Stimulated activated CD8-positive, alpha-beta memory T cell treated with anti-CD3 and anti-CD28 coated beads, Interleukin-4, amount 100 ng/mL, for 24 hours (primary cell): Measurements from ENCODE around the gene RXFP3.
"Not testable (repeated sequence)": the region's sequence is repeated elsewhere in the genome, so short reads cannot be mapped to it uniquely, and the experiment has no call there.

ENCODE experiments used
- DNase-seq: peaks from one replicate; pipeline ENCODE4 v3.0.0-alpha.2; 2020; ENCODE audit warnings: low read depth

The RXFP3 gene

GRCh38 chr5:33934176-33934575 lies 2.0 kb upstream of the RXFP3 start:
- no peak for DNase-seq

DNA sequence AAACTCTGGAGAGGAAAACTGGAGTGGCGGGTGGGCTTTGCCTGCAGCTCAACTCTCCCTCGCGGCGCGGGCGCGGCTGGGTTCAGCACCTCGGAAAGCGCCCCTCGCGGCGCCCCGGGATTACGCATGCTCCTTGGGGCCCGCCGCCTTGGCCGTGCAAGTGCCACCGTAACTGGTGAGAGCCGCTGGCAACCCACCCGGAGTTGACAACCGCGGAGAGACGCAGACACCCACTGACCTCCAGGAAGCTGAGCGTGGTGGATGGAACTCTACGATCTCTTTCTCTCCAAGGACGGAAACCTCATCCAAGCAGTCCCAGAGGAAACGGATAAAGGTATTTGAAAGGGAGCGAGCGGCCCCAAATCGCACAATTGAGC lies 194 bp upstream of the RXFP3 start:
- DNase-seq = peak; percentile 18

GRCh38 chr5:33937017-33937706 lies 976 bp downstream of the RXFP3 start:
- no peak for DNase-seq

- DNase-seq = no peak
Measured at GRCh38 chr5:33937707-33938506, 1.7 kb downstream of the RXFP3 start.

GRCh38 chr5:33938507-33938796 lies 2.3 kb downstream of the RXFP3 start:
- DNase-seq = no peak

DNA sequence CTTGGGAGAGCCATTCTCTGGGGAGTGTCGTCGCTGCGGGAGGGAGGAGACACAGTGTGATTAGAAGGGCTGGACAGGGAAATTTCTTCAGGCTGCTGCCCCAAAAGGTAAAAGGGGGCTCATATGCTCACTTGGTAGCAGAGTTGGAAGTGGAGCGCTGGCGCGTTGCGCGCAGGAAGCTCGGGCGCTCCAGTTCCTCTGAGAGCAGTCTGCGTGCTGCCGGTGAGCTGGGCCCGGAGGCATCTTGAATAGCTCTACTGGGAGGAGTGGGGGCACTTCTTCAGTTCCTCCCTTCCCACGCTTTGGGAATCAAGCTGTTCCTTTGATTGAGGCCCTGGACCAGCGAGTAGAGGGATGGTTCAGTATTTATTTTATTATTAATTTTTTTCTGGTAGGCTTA lies 2.7 kb downstream of the RXFP3 start:
- no peak for DNase-seq

GRCh38 chr5:33939556-33940262 lies 3.5 kb downstream of the RXFP3 start:
- no peak for DNase-seq

DNA sequence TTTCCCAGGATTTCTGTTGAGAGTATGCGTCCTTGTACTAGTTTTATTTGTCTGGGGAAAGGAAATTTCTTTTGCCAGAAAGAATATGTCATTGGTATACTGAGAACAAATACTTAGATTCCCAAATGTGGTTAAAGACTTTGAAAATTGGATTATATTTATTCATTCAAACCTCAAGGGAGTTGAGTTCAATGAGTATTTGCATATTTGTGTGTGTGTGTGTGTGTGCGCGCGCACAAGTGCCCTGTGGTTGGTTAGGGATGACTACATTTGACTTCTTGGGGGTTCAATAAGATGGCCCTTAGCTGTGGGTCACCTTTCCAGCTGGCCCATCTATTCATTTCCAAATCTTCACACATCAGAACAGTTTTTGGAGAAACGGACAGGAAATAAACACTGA lies 4.9 kb downstream of the RXFP3 start:
- no peak for DNase-seq

DNA sequence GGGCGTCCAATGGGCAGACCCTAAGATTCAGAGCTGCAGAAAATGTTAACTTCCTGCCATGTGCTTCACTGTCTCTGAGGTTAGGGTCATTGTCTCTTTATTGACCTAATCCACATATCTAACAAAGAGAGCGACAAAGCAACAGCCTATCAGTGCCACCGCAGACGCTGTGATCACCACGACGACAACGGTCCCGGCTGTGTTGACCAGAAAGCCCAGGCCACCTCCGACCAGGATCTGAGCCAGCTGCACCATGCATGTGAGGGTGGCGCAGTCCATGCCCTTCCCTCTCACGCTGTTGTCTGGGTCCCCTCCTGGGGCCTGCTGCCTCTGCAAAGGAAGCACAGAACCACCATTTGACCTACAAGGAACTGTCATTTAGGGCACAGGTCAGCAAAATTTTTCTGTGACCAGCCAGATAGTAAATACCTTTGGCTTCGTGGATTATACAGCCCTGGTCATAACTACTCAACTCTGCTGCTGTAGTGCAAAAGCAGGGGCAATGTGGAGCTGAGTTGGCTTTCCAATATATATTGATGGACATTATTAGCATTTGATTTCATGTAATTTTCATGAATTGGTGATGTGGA lies 8.5 kb downstream of the RXFP3 start:
- DNase-seq = no peak

- DNase-seq = not testable (repeated sequence)
Measured at GRCh38 chr5:33952175-33952574, 16.0 kb downstream of the RXFP3 start.

DNA sequence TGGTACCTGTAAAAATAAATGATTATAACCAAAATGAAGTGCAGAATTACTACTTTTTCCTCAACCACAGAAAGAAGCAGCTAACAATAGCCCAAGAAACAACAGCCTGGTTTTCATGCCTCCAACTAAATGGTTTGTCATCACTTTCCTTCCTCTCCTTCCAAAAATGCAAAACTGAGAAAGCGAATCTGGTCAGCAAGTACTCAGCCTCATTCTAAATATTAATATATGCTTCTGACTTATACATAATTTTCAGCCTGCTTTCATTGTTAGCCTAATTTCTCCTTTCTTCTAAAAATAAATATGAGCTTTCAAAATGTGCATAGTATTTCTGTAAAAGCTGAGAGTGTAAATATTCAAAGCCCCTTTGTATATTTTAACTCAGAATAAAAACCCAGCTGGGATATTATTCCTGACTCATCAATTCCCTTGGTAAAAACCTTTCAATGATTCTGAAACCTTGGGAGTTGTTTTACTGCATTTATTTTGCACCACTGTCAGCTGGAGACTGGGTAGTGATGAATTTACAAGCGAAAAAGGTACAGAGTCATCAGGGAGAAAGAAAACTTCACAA lies 21.5 kb downstream of the RXFP3 start:
- DNase-seq = no peak

DNA sequence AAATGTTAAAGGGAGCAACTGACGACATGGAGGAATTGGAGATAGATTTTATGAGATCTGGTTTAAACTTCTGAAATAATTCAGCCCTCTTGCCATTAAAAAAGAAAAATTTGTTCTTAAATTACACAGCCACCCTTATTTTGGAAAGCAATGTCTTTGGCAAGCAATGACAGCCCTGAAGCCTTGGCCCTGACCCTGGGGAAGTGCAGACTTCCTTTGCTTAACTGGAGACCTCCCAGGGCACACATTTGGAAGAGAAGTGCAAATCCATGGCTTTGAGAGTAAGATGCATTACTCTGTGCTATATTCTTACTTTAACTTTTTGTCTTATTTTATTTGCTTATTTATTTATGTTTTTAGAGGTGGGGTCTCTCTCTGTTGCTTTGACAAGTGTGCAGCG lies 22.0 kb downstream of the RXFP3 start:
- DNase-seq = no peak

DNA sequence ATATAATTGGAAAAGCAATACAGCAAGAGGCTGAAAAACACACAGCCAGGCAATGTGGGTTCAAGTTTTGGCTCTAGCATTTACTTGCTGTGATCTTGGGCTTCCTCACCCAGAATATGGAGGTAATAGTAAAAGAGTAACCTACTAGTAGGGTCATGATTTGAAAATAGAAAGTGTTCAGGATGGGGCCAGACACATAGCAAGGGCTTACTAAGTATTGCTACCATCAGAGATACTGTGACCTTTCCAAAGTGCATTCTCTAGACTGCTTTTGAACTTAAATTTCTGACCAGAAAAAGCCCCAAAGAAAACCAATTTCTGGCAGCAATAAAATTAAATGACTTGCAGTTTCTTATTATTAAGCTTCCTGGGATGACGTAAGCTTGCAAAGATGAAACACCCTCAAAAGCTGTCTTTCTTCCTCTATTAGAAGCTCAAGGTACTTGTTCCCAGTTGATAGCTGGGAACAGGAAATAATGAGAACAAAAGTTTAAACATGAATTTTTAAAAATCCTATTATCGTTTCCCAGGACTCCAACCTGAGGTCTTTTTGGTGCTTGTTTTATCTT lies 28.0 kb downstream of the RXFP3 start:
- DNase-seq = no peak

DNA sequence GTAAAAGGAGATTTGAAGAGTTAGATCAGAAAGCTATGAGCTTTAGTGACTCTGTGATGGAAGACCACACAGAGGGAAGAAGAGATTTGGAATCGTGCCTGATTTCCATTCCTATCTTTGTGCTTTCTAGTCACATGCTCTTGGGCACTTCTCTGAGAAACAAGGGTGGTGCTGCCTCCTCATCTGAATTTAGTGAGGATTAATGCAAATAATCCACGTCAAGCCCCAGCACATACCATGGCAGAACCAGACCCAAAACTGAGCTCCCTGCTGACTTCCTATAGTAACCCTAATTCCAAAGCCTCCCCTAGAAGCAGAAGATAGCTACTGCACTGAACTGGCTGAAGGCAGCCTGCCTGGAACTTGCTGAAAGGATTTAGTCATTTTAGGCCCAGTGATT lies 30.6 kb downstream of the RXFP3 start:
- no peak for DNase-seq

DNA sequence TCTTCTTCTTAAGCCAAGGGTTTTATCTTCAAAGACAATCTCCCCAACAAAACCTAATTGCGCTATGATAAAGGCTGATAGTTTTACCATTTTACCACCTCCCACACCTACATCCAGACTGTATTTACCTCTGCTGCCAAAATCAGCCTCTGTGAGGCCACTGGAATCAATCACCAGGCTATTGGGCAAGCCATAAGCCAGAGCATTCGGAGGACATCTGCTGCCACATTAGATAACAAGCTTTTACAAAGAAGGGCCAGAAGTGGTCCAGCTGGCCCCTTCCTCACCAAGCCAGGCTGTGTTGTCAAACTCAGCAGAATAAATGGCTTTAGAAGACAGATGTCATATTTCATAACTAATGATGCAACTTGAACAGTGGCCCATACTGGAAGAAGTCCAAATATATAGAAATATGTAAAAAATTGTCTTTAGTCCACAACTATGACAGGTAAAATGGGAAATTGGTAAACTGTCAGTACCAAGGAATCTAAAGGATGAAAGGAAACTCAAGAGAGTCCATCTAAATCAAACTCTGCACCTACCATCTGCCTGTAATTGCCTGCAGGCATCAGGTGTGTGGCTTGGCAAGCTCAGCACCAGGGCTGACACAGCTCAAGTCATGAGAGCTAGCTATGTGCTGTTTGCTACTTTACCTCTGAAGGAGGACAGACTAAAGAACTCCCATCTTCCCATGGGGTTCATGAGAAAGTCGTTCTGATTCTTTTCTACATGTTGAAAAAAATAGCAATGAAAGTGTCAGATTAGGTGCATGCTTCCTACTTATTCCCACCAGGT lies 32.2 kb downstream of the RXFP3 start:
- DNase-seq = no peak

GRCh38 chr5:33969572-33970452 lies 33.6 kb downstream of the RXFP3 start:
- DNase-seq = no peak

DNA sequence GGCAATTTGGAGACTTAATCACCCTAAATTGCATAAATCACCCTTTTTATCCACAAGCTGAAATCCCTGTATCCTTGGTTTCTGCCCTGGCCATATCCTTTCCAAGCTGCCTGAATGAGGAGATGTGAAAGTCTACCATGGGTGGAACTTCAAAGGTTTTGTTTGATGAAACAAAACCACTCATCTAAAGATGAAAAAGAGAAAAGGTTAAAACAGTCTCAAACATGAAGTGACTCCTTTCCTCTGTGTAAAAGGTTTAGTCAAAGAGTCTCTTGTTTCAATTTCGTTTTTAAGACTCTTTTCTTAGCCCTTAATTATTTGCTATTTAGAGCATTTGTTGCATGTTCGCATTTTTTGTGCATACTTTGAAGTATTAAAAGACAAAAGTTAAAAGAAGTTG lies 37.1 kb downstream of the RXFP3 start:
- no peak for DNase-seq

DNA sequence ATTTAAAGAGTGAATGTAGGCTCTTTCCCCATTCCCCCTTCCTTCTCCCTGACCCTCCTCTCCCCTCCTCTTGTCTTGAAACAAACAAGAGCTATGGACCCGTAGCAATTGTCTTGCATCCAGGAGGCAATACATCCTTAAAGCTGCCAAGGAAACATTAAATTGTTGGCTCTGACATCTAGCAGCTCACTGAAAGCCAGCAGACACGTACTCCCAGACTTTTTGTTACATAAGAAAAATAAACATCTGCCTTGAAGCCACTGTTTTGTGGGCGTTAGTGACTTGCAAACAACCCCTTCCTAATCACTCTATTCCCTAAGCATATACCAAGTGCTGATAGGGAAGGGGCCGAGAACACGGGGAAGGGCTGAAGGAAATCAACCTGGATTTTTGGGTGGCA lies 39.7 kb downstream of the RXFP3 start:
- DNase-seq = no peak

DNA sequence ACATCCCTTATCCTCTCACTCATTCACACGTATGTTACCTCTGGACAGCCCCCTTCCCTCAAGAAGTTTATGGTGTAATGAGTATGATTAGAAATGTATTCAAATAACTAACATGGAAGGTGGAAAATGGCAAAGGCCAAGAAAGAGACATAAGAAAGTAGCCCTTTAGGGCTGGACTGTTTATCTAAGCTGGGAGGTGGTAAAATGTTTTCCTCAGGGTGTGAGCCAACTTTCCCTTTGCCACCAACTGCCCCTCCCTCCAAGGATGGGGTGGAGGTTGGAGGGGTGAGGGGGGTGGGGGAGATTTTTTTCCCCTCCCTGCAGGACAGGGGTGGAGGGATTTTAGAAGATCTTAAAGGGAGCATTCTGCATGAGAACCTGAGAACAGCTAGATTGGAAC lies 40.1 kb downstream of the RXFP3 start:
- no peak for DNase-seq

- DNase-seq = no peak
Measured at GRCh38 chr5:33978306-33978705, 42.1 kb downstream of the RXFP3 start.
